Measurements from ENCODE around the gene PARD3.
A peak's percentile ranks its signal among the peaks of the same experiment; 100 is the strongest.

PARD3 gene

GRCh38 chr10:34313888-34314287 is 501.2 kb downstream of the PARD3 start:
- Histone ChIP-seq H3K36me3 (replicated peaks) (no peaks in the 10 kb centered on the region), H3K4me3 (no peak overlapping the region), H3K9me3 (no peaks in the 10 kb centered on the region), H3K4me1 (no peaks in the 10 kb centered on the region), H3K27me3 (ENCODE audit: low read depth) (no peaks in the 10 kb centered on the region)
- in situ Hi-C loops (cut with MboI; ENCODE audit: low sequenced_read_pairs) = no loop called here
- DNase-seq (ENCODE audit: low spot score in 2 of 2) = no peak

GRCh38 chr10:34313353-34313752 is 501.7 kb downstream of the PARD3 start:
- Histone ChIP-seq H3K4me3 (no peak overlapping the region), H3K36me3 (replicated peaks) (no peaks in the 10 kb centered on the region), H3K4me1 (no peaks in the 10 kb centered on the region), H3K27me3 (ENCODE audit: low read depth) (no peaks in the 10 kb centered on the region), H3K9me3 (no peaks in the 10 kb centered on the region)
- no peak for DNase-seq (ENCODE audit: low spot score in 2 of 2)
- in situ Hi-C loops (cut with MboI; ENCODE audit: low sequenced_read_pairs) = no loop called here

DNA sequence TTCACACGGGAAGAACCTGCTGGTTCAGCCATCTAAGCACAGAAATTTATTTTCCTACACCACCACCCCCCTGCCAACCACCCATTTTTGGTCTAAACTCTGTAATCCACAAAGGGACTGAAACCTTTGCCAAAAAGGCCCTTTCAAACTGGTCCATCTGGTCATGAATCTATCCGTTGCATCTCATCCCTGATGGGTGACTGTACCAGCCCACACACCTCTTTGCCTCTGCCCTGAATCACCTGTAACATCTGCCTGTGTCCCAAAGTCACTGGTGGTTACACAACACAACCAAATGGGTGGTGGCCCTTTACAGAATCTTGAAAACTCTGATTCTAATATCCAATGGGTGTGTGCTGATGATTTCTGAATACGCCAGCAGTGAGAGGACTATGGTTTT is 503.4 kb downstream of the PARD3 start:
- Histone ChIP-seq H3K36me3 (replicated peaks) (no peaks in the 10 kb centered on the region), H3K27me3 (ENCODE audit: low read depth) (no peaks in the 10 kb centered on the region), H3K4me1 (no peaks in the 10 kb centered on the region), H3K9me3 (no peaks in the 10 kb centered on the region), H3K4me3 (no peak overlapping the region)
- no peak for DNase-seq (ENCODE audit: low spot score in 2 of 2)
- in situ Hi-C loops (cut with MboI; ENCODE audit: low sequenced_read_pairs) = no loop called here

GRCh38 chr10:34310234-34310633 is 504.9 kb downstream of the PARD3 start:
- in situ Hi-C loops (cut with MboI; ENCODE audit: low sequenced_read_pairs) = no loop called here
- Histone ChIP-seq H3K4me3 (no peak overlapping the region), H3K27me3 (ENCODE audit: low read depth) (no peaks in the 10 kb centered on the region)

DNA sequence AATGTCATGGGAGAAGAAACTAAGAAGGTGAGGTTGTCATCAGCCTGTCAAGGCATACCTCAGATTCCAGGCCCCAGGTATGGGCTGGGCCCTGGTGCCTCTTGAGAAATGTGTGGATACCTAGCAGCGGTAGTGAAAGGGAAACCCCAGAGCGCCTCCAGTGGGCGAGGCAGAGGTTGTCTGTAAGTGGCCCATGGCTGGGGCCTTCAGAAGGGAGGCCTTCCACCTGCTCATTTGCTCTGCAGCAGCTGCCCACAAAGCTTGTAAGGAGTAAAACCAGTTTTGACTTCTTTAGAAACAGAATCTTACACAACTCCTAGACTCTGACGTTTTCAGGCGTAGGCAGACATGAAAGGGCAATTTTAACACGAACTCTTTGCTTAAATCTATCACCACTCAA is 509.9 kb downstream of the PARD3 start:
- H3K36me3 ChIP-seq (replicated peaks) = no peaks in the 10 kb centered on the region
- no peaks in the 10 kb centered on the region for H3K9me3 ChIP-seq
- peak in 1 of 2 experiments; percentile 18 for DNase-seq (ENCODE audit: low spot score in 2 of 2)
- no peaks in the 10 kb centered on the region for H3K27me3 ChIP-seq (ENCODE audit: low read depth)
- H3K4me1 ChIP-seq = no peaks in the 10 kb centered on the region
- H3K4me3 ChIP-seq = no peak overlapping the region
- in situ Hi-C loops (cut with MboI; ENCODE audit: low sequenced_read_pairs) = no loop called here

More at GRCh38 chr10:34310234-34310633, 504.9 kb downstream of the PARD3 start:
- Histone ChIP-seq H3K36me3 (replicated peaks) (no peaks in the 10 kb centered on the region), H3K9me3 (no peaks in the 10 kb centered on the region), H3K4me1 (no peaks in the 10 kb centered on the region)
- DNase-seq (ENCODE audit: low spot score in 2 of 2) = no peak

- Histone ChIP-seq H3K4me1 (no peaks in the 10 kb centered on the region), H3K4me3 (no peak overlapping the region), H3K9me3 (no peaks in the 10 kb centered on the region), H3K36me3 (replicated peaks) (no peaks in the 10 kb centered on the region), H3K27me3 (ENCODE audit: low read depth) (no peaks in the 10 kb centered on the region)
- no peak for DNase-seq (ENCODE audit: low spot score in 2 of 2)
- in situ Hi-C loops (cut with MboI; ENCODE audit: low sequenced_read_pairs) = no loop called here
Measured at GRCh38 chr10:34303022-34303421, 512.1 kb downstream of the PARD3 start.

- H3K9me3 ChIP-seq = no peaks in the 10 kb centered on the region
- no peaks in the 10 kb centered on the region for H3K27me3 ChIP-seq (ENCODE audit: low read depth)
- no peaks in the 10 kb centered on the region for H3K36me3 ChIP-seq (replicated peaks)
- peaks cover 2% of the 10 kb centered on the region for H3K4me1 ChIP-seq
- no peak for DNase-seq (ENCODE audit: low spot score in 2 of 2)
- in situ Hi-C loops (cut with MboI; ENCODE audit: low sequenced_read_pairs) = no loop called here
- H3K4me3 ChIP-seq = no peak overlapping the region
Measured at GRCh38 chr10:34299105-34299611, 515.9 kb downstream of the PARD3 start.

DNA sequence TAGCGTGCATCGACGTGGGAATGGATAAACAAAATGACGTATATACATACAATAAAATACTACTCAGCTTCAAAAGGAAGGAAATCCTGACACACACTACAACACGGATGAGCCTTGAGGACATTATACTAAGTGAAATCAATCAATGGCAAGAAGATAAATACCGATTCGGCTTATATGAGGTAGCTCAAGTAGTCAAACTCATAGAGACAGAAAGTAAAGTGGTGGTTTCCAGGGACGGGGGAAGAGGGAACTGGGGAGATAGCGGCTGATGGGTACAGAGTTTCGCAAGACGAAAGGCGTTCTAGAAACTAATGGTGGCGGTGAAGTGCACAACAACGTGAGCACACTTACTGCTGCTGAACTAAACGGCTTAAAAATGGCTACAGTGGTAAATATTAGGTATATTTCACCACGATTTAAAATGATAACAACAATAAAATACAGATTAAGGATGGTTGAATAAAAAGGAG is 516.7 kb downstream of the PARD3 start:
- no peak overlapping the region for H3K4me3 ChIP-seq
- no peak for DNase-seq (ENCODE audit: low spot score in 2 of 2)
- peaks cover 9% of the 10 kb centered on the region for H3K4me1 ChIP-seq
- no peaks in the 10 kb centered on the region for H3K9me3 ChIP-seq
- H3K27me3 ChIP-seq (ENCODE audit: low read depth) = no peaks in the 10 kb centered on the region
- no peaks in the 10 kb centered on the region for H3K36me3 ChIP-seq (replicated peaks)
- in situ Hi-C loops (cut with MboI; ENCODE audit: low sequenced_read_pairs) = no loop called here

DNA sequence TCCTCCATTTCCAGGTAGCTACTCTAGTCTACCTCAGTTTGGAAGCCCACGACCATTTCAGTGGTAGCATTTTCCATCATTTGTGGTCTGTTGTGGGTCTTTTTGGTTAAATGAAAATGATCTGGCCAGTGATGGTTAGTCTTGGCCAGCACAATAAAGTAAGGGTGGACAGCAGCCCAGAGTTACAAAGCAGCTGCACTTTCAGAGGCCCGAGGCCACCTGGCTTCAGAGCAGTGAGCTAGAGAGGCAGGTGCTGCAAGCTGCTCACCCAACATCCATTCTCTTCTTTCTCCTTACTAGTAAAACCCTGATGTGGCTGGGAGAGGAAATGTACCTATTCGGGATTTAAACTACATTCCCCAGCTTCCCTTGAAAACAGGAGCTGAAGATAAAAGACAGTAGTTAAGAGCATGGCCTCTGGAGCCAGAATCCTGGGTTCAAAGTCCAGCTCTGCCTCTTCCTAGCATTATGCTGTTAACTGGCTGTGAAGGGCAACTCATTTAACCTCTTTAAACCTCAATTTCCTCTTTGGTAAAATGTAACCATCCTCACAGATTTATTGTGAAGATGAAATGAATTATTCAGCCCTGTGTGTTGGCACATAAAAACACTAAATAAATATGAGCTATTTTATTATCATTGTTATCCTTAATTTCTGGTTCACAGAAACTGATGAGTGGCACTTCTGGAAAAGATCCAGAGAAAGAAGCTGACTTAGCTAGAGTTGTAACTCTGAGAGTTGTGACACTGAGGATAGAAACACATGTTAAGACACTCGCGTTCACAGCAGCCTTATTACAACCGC is 517.4 kb downstream of the PARD3 start:
- H3K9me3 ChIP-seq = no peaks in the 10 kb centered on the region
- no peak overlapping the region for H3K4me3 ChIP-seq
- H3K27me3 ChIP-seq (ENCODE audit: low read depth) = no peaks in the 10 kb centered on the region
- H3K36me3 ChIP-seq (replicated peaks) = no peaks in the 10 kb centered on the region
- in situ Hi-C loops (cut with MboI; ENCODE audit: low sequenced_read_pairs) = no loop called here
- DNase-seq (ENCODE audit: low spot score in 2 of 2) = no peak
- peaks cover 12% of the 10 kb centered on the region for H3K4me1 ChIP-seq

DNA sequence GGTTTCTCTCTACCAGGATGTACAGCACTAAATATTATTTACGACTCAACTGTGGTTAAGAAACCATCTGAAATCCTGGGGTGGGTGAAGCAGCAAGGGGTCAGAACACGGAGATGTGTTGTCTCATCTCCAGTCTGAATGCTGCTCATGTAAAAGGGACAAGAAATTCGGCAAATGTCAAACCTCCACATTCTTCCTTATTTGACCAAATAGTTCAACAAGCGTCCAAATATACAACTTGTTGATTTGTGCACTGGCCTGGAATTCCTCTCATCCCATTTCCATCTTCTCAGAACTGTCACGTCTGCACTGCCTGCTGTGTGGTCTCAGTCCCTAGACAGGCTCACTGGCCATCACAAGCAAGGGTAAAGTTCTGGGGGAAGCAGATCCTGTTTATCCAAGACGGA is 520.0 kb downstream of the PARD3 start:
- Histone ChIP-seq H3K4me1 (peaks cover 12% of the 10 kb centered on the region), H3K4me3 (no peak overlapping the region), H3K9me3 (no peaks in the 10 kb centered on the region), H3K27me3 (ENCODE audit: low read depth) (no peaks in the 10 kb centered on the region), H3K36me3 (replicated peaks) (no peaks in the 10 kb centered on the region)
- no peak for DNase-seq (ENCODE audit: low spot score in 2 of 2)
- in situ Hi-C loops (cut with MboI; ENCODE audit: low sequenced_read_pairs) = no loop called here

DNA sequence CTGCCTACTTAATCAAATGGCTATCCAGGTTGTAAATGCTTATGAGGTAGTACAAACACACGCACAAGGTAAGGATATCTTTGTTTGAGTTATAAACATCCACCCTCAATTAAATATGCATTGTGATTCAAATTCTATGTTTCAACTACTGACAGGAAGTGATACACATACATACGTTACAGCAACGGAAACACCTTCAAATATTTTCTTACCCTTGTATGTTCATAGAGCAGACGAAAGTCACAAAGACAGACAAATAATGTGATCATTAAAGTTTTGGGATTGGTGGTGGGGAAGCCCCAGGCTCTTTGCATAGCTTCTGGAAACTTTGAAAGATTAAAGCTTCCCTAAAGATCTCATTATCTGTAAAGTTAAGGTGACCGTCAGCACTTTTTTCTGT is 521.0 kb downstream of the PARD3 start:
- Histone ChIP-seq H3K36me3 (replicated peaks) (no peaks in the 10 kb centered on the region), H3K4me3 (no peak overlapping the region), H3K27me3 (ENCODE audit: low read depth) (no peaks in the 10 kb centered on the region), H3K9me3 (no peaks in the 10 kb centered on the region), H3K4me1 (peaks cover 12% of the 10 kb centered on the region)
- peak in 1 of 2 experiments; percentile 32 for DNase-seq (ENCODE audit: low spot score in 2 of 2)
- in situ Hi-C loops (cut with MboI; ENCODE audit: low sequenced_read_pairs) = no loop called here

- peaks cover 12% of the 10 kb centered on the region for H3K4me1 ChIP-seq
- no peak for DNase-seq (ENCODE audit: low spot score in 2 of 2)
- no peaks in the 10 kb centered on the region for H3K27me3 ChIP-seq (ENCODE audit: low read depth)
- no peaks in the 10 kb centered on the region for H3K9me3 ChIP-seq
- H3K4me3 ChIP-seq = no peak overlapping the region
- in situ Hi-C loops (cut with MboI; ENCODE audit: low sequenced_read_pairs) = no loop called here
- H3K36me3 ChIP-seq (replicated peaks) = no peaks in the 10 kb centered on the region
Measured at GRCh38 chr10:34292675-34293074, 522.4 kb downstream of the PARD3 start.

- Histone ChIP-seq H3K4me1 (peaks cover 12% of the 10 kb centered on the region), H3K9me3 (no peaks in the 10 kb centered on the region), H3K36me3 (replicated peaks) (no peaks in the 10 kb centered on the region), H3K4me3 (no peak overlapping the region), H3K27me3 (ENCODE audit: low read depth) (no peaks in the 10 kb centered on the region)
- no peak for DNase-seq (ENCODE audit: low spot score in 2 of 2)
- in situ Hi-C loops (cut with MboI; ENCODE audit: low sequenced_read_pairs) = no loop called here
Measured at GRCh38 chr10:34292194-34292565, 522.9 kb downstream of the PARD3 start.

DNA sequence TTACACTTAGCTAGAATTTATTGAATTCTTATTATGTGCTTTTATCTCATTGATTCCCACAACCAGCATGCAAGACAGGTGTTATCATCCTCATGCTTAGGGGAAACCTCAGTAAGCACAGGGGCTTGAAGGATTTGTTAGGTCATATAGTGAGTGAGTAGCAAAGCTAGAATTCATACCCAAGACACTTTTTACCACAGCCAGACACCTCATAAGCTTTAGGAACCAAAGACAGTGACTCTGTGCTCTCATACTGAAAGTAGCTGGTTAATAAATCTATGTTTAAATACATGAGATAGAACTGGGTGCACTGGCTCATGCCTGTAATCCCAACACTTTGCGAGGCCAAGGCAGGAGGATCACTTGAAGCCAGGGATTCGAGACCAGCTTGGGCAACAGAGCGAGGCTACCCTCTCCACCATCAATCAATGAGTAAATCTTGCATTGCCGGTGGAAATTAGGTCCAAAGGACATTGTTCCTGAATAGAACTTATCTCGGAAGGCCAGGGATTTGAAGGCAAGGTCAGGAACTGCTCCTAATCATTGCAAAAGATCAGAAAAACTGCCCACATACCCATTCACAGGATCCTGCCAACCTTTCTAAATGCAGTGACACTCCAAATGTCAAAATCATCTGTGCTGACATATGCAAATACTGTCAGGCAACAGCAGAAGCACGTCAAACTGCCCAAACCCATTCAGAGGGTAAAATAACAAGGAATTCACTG is 523.5 kb downstream of the PARD3 start:
- no peaks in the 10 kb centered on the region for H3K9me3 ChIP-seq
- peaks cover 12% of the 10 kb centered on the region for H3K4me1 ChIP-seq
- no peak overlapping the region for H3K4me3 ChIP-seq
- no peak for DNase-seq (ENCODE audit: low spot score in 2 of 2)
- no peaks in the 10 kb centered on the region for H3K36me3 ChIP-seq (replicated peaks)
- no peaks in the 10 kb centered on the region for H3K27me3 ChIP-seq (ENCODE audit: low read depth)
- in situ Hi-C loops (cut with MboI; ENCODE audit: low sequenced_read_pairs) = no loop called here
